Subcutaneous abdominal adipose tissue (tissue), 5 donors: ENCODE data around the gene GYPC.

ENCODE experiments used
- H3K27ac ChIP-seq: one replicate; pipeline ENCODE4 v1.7.0; 2013; ENCODE audit warnings: low read depth, mild to moderate bottlenecking, inconsistent platforms, low read length, moderate library complexity
- H3K27me3 ChIP-seq, 5 donors: one replicate each; pipeline ENCODE4 v1.7.0; 2013; ENCODE audit warnings: low read length in 5 of 5, inconsistent platforms in 1 of 5; ENCODE audit not compliant: control insufficient read depth in 5 of 5, insufficient read depth in 4 of 5
- H3K36me3 ChIP-seq, 5 donors: one replicate each; pipeline ENCODE4 v1.7.0; 2013; ENCODE audit warnings: low read length in 5 of 5; ENCODE audit not compliant: control insufficient read depth in 5 of 5, insufficient read depth in 5 of 5
- H3K4me1 ChIP-seq, 5 donors: one replicate each; pipeline ENCODE4 v1.7.0; 2013; ENCODE audit warnings: low read length in 5 of 5, mild to moderate bottlenecking in 3 of 5, moderate library complexity in 1 of 5; ENCODE audit not compliant: control insufficient read depth in 5 of 5, insufficient read depth in 5 of 5
- H3K4me3 ChIP-seq, 5 donors: one replicate each; pipeline ENCODE4 v1.7.0; 2013; ENCODE audit warnings: low read length in 5 of 5, low read depth in 1 of 5
- H3K9ac ChIP-seq, 5 donors: one replicate each; pipeline ENCODE4 v1.7.0; 2013; ENCODE audit warnings: low read length in 5 of 5, mild to moderate bottlenecking in 4 of 5, moderate library complexity in 3 of 5
- H3K9me3 ChIP-seq, 5 donors: one replicate each; pipeline ENCODE4 v1.7.0; 2013; ENCODE audit warnings: low read length in 5 of 5; ENCODE audit not compliant: control insufficient read depth in 5 of 5
- donor health status: healthy.
- donor health status: healthy.
- donor health status: healthy.
- donor health status: healthy.
- donor health status: healthy.

GYPC gene

GRCh38 chr2:126655500-126656430, at the start of gene GYPC:
TSS of gene GYPC (plus strand) at chr2:126656158. CDS start at chr2:126656264, 106 bp downstream.
- H3K27me3 ChIP-seq, result no peaks in the 10 kb centered on the region
- no peaks in the 10 kb centered on the region for H3K9me3 ChIP-seq
- H3K4me3 ChIP-seq, result peak within 1 kb of the TSS; percentile 74 to 88 (median 78)
- H3K36me3 ChIP-seq, result peaks cover 0 to 6% (median 5%) of the 10 kb centered on the region in 5 donors
- peak within 1 kb of the TSS; percentile 87 to 97 (median 91) for H3K9ac ChIP-seq
- H3K4me1 ChIP-seq, result peaks cover 23 to 61% (median 54%) of the 10 kb centered on the region in 5 donors
- H3K27ac ChIP-seq, result peak within 1 kb of the TSS; percentile 99

GRCh38 chr2:126614524-126615227, 41.3 kb upstream of the GYPC start:
- no peak overlapping the region for H3K4me3 ChIP-seq
- peaks cover 0 to 5% (median 0%) of the 10 kb centered on the region in 5 donors for H3K9me3 ChIP-seq
- no peak overlapping the region for H3K27ac ChIP-seq
- H3K4me1 ChIP-seq, result peaks cover 0 to 13% (median 9%) of the 10 kb centered on the region in 5 donors
- H3K9ac ChIP-seq, result no peak overlapping the region
- no peaks in the 10 kb centered on the region for H3K27me3 ChIP-seq
- H3K36me3 ChIP-seq, result no peaks in the 10 kb centered on the region

DNA sequence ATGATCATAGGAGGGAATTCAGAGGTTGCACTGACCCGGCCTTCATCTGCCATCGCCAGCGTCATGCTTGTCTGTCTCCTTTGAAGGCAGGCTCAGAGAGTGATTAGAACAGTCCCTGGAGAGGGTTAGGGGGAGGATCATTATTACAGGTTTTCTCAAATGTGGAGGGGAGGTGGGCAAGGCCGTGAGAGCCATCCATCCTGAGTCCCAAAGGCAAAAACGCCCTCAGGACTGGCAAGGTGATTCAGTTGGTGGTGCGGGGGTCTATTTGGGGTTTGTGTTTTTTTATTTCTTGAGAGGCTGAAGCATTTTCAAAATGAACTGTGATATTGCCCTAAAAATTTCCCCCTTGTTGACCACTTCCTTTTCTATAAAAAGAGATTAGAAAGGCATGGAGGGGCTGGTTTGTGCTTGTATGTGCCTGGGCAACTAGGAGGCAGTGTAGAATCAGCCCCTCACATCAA, 39.3 kb upstream of the GYPC start:
- H3K9ac ChIP-seq, result no peak overlapping the region
- H3K36me3 ChIP-seq, result no peaks in the 10 kb centered on the region
- no peak overlapping the region for H3K27ac ChIP-seq
- H3K4me1 ChIP-seq, result peaks cover 0 to 13% (median 9%) of the 10 kb centered on the region in 5 donors
- no peak overlapping the region for H3K4me3 ChIP-seq
- peaks cover 1 to 7% (median 6%) of the 10 kb centered on the region in 5 donors for H3K9me3 ChIP-seq
- H3K27me3 ChIP-seq, result no peaks in the 10 kb centered on the region

DNA sequence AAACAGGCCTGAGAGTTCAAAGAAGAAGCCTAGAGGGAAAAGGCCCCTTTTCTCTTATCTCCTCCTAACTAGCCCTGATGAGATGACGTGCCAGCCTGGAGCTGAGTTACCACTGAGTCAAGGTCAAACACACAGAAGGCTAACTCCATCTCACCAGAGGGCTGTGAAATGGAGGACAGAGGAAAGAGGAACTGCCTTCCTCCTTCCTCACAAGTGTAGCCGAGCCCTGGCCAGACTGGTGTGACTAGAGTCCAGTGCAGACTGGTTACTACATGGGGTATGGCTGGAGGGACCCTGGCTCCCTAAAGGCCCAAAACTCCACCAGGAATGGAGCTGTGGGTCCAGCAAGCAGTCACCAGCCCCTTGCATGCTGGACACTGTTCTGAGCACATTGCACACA, 35.7 kb upstream of the GYPC start:
- H3K36me3 ChIP-seq, result no peaks in the 10 kb centered on the region
- H3K27me3 ChIP-seq, result no peaks in the 10 kb centered on the region
- H3K9me3 ChIP-seq, result peaks cover 5 to 12% (median 10%) of the 10 kb centered on the region in 5 donors

DNA sequence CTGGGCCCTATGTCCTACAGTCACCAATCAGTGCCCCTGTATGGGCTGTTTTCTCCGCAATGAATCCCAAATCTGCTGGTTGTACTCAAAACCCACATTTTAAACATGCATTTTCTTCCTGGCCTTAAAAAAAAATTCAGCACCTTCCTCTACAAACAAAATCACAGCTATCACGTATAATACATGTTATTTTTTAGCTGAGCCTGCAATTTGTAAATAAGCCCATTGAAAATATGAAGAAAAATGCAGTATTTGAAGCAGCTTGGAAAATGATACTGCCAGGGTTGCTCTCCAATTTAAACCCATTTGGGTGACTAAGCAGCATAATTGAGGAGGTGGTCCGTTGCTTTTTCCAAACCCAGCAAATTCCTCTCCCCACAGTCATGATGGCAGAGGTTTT, 33.0 kb upstream of the GYPC start:
- Histone ChIP-seq H3K4me3 (no peak overlapping the region), H3K27me3 (no peaks in the 10 kb centered on the region), H3K9ac (no peak overlapping the region), H3K4me1 (peaks cover 0 to 12% (median 7%) of the 10 kb centered on the region in 5 donors), H3K27ac (no peak overlapping the region), H3K9me3 (peaks cover 5 to 12% (median 10%) of the 10 kb centered on the region in 5 donors), H3K36me3 (no peaks in the 10 kb centered on the region)

More for the DNA sequence above, 35.7 kb upstream of the GYPC start:
- no peaks in the 10 kb centered on the region for H3K4me1 ChIP-seq
- H3K27ac ChIP-seq, result no peak overlapping the region
- no peak overlapping the region for H3K9ac ChIP-seq
- H3K4me3 ChIP-seq, result no peak overlapping the region

DNA sequence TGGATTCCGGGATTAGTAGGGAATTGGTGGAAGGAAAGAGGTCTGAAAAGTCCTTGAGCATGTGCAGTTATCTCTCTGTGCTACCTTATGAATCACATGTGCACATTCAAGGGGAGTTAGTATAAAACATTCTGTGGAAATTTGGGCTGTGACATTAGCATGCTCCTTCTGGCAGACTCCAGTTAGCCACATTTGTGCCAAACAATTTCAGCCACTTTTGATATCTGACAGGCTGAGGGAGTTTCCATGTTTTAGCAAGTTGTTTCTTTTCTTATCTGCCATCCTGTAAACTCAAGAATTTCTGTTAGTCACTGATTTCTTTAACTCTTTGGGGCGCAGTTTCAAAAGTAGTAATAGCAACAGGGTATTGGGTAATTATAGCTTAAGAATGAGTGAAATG, 28.3 kb upstream of the GYPC start:
- Histone ChIP-seq H3K9me3 (no peaks in the 10 kb centered on the region), H3K4me1 (peaks cover 0 to 13% (median 7%) of the 10 kb centered on the region in 5 donors), H3K4me3 (no peak overlapping the region), H3K27ac (no peak overlapping the region), H3K27me3 (no peaks in the 10 kb centered on the region), H3K9ac (no peak overlapping the region), H3K36me3 (no peaks in the 10 kb centered on the region)

GRCh38 chr2:126634273-126634861, 21.6 kb upstream of the GYPC start:
- Histone ChIP-seq H3K27me3 (no peaks in the 10 kb centered on the region), H3K27ac (no peak overlapping the region), H3K9ac (no peak overlapping the region), H3K9me3 (no peaks in the 10 kb centered on the region), H3K36me3 (no peaks in the 10 kb centered on the region), H3K4me3 (no peak overlapping the region), H3K4me1 (peaks cover 4 to 16% (median 14%) of the 10 kb centered on the region in 5 donors)

DNA sequence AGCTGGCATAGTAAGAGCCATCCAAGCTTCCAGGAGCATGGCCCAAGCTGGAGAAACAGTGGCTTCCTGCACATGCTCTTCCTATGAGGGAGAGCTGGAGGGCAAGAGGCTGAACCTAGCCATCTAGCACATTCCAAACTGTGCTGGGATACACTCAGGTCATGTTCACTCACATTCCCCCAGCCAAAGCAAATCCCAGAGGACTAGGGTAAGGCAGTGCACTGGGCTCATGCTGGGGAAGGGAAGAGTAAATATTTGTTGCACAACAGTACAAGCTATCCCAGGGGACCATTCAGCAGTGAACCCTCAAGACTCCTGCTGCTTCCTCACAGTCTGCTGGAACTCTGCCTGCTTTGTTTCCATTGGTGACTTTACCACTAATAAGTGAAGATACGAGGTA, 20.7 kb upstream of the GYPC start:
- no peak overlapping the region for H3K9ac ChIP-seq
- peak overlapping the region; percentile 11 for H3K27ac ChIP-seq
- no peaks in the 10 kb centered on the region for H3K27me3 ChIP-seq
- no peaks in the 10 kb centered on the region for H3K9me3 ChIP-seq
- no peaks in the 10 kb centered on the region for H3K36me3 ChIP-seq
- no peak overlapping the region for H3K4me3 ChIP-seq
- peaks cover 4 to 16% (median 14%) of the 10 kb centered on the region in 5 donors for H3K4me1 ChIP-seq

GRCh38 chr2:126635736-126636135, 20.2 kb upstream of the GYPC start:
- Histone ChIP-seq H3K9me3 (no peaks in the 10 kb centered on the region), H3K4me3 (no peak overlapping the region), H3K27ac (no peak overlapping the region), H3K9ac (no peak overlapping the region), H3K27me3 (no peaks in the 10 kb centered on the region), H3K4me1 (peaks cover 4 to 16% (median 14%) of the 10 kb centered on the region in 5 donors), H3K36me3 (no peaks in the 10 kb centered on the region)
